Suprapubic skin (tissue), 4 donors: ENCODE results near the gene RASL10A. TPM values are rescaled to one million over a fixed set of nuclear protein-coding genes. Genes with fewer than 3 reads are reported as not detected.

Experiments
- DNase-seq, 2 donors: peaks; one replicate each; pipeline ENCODE4 v3.0.0-alpha.2; 2019; ENCODE audit warnings: low spot score in 2 of 2
- H3K27ac ChIP-seq: fragments of 200-600 bp; sonication (generic); one replicate; pipeline ENCODE4 v1.5.1; 2019
- H3K27me3 ChIP-seq: fragments of 200-600 bp; sonication (generic); one replicate; pipeline ENCODE4 v1.5.1; 2019
- H3K36me3 ChIP-seq: fragments of 200-600 bp; sonication (generic); one replicate; pipeline ENCODE4 v1.5.1; 2019
- H3K4me1 ChIP-seq: fragments of 200-600 bp; sonication (generic); one replicate; pipeline ENCODE4 v1.5.1; 2019
- H3K4me3 ChIP-seq: fragments of 200-600 bp; sonication (generic); one replicate; pipeline ENCODE4 v1.5.1; 2019; ENCODE audit warnings: mild to moderate bottlenecking
- H3K9me3 ChIP-seq: fragments of 200-600 bp; sonication (generic); one replicate; pipeline ENCODE4 v1.5.1; 2019
- CTCF ChIP-seq, 2 donors: fragments of 200-600 bp in 1 of 2; fragments of 450-650 bp in 1 of 2; sonication (generic) in 1 of 2; IDR thresholded peaks; one replicate each; pipeline ENCODE4 v1.5.1; 2016 to 2019; ENCODE audit warnings: antibody characterized with exemption in 2 of 2, mild to moderate bottlenecking in 1 of 2, moderate library complexity in 1 of 2
- EP300 ChIP-seq: sonication (generic); formaldehyde crosslinking; IDR thresholded peaks from one replicate; pipeline ENCODE4 v1.6.1; 2017; ENCODE audit warnings: antibody characterized with exemption
- POLR2A ChIP-seq, 2 donors: fragments of 450-650 bp; IDR thresholded peaks; one replicate each; pipeline ENCODE4 v1.6.1; 2017; ENCODE audit warnings: antibody characterized with exemption in 2 of 2, mild to moderate bottlenecking in 2 of 2, moderate library complexity in 2 of 2
- POLR2AphosphoS5 ChIP-seq, 3 donors: sonication (generic); formaldehyde crosslinking; IDR thresholded peaks; one replicate each; pipeline ENCODE4 v1.6.1; 2017; ENCODE audit warnings: antibody characterized with exemption in 3 of 3
- WGBS: methylation state at CpG from one replicate; pipeline ENCODE4 v1.1.5; 2018; 5-methylcytosine and 5-hydroxymethylcytosine counted together
- total RNA-seq, 4 donors: library from RNA; depleted of rRNA; stranded (reverse); fragments of >200 nt; gene quantifications; one replicate each; pipeline ENCODE4 v1.1.0, GENCODE V29; 2016

RASL10A gene
- total RNA-seq, 4 donors from 2014 or later: 0.34 to 1.7 (median 0.95) TPM

GRCh38 chr22:29272624-29273023 is 42.9 kb downstream of the RASL10A start:
- DNase-seq: no peak
- TF ChIP-seq POLR2AphosphoS5 (IDR thresholded peaks at IDR 0.05) (no peak), POLR2A (IDR thresholded peaks at IDR 0.05) (no peak), EP300 (no peak), CTCF (IDR thresholded peaks at IDR 0.05) (no peak)
- Histone ChIP-seq H3K4me1 (peaks cover 68% of the 10 kb centered on the region), H3K36me3 (peaks cover 51% of the 10 kb centered on the region), H3K4me3 (no peak overlapping the region), H3K27ac (no peak overlapping the region), H3K9me3 (no peaks in the 10 kb centered on the region), H3K27me3 (no peaks in the 10 kb centered on the region)
- WGBS: 62% methylated on average over 2 of the region's 2 CpGs

- DNase-seq: no peak
- TF ChIP-seq EP300 (no peak), POLR2AphosphoS5 (IDR thresholded peaks at IDR 0.05) (no peak), CTCF (IDR thresholded peaks at IDR 0.05) (no peak), POLR2A (IDR thresholded peaks at IDR 0.05) (no peak)
- Histone ChIP-seq H3K27me3 (no peaks in the 10 kb centered on the region), H3K36me3 (peaks cover 34% of the 10 kb centered on the region), H3K9me3 (no peaks in the 10 kb centered on the region), H3K4me3 (peak overlapping the region; percentile 80), H3K4me1 (peaks cover 71% of the 10 kb centered on the region), H3K27ac (no peak overlapping the region)
- WGBS: 19% methylated on average over 9 of the region's 9 CpGs
Measured at GRCh38 chr22:29270475-29271271, 44.8 kb downstream of the RASL10A start.

GRCh38 chr22:29269731-29270474 is 45.6 kb downstream of the RASL10A start:
- Histone ChIP-seq H3K4me1 (peaks cover 67% of the 10 kb centered on the region), H3K27me3 (no peaks in the 10 kb centered on the region), H3K27ac (peak overlapping the region; percentile 99), H3K4me3 (peak overlapping the region; percentile 80), H3K36me3 (peaks cover 31% of the 10 kb centered on the region), H3K9me3 (no peaks in the 10 kb centered on the region)
- TF ChIP-seq POLR2AphosphoS5 (IDR thresholded peaks at IDR 0.05) (no peak), CTCF (IDR thresholded peaks at IDR 0.05) (no peak), POLR2A (IDR thresholded peaks at IDR 0.05) (no peak), EP300 (no peak)
- DNase-seq: no peak
- 7% methylated on average over 13 of the region's 13 CpGs for whole genome bisulfite sequencing

- DNase-seq: no peak
- TF ChIP-seq POLR2A (IDR thresholded peaks at IDR 0.05) (no peak), CTCF (IDR thresholded peaks at IDR 0.05) (no peak), POLR2AphosphoS5 (IDR thresholded peaks at IDR 0.05) (no peak), EP300 (no peak)
- H3K27me3 ChIP-seq: no peaks in the 10 kb centered on the region
- WGBS: 1% methylated on average over 14 of the region's 14 CpGs
- peak overlapping the region; percentile 99 for H3K27ac ChIP-seq
- peaks cover 67% of the 10 kb centered on the region for H3K4me1 ChIP-seq
- H3K4me3 ChIP-seq: peak overlapping the region; percentile 80
- H3K36me3 ChIP-seq: peaks cover 32% of the 10 kb centered on the region
- H3K9me3 ChIP-seq: no peaks in the 10 kb centered on the region
Measured at GRCh38 chr22:29269230-29269604, 46.3 kb downstream of the RASL10A start.
